HL-60 (cell line): ENCODE data around the gene DBNL.

Source experiments
- DNase-seq, 2 experiments: peaks; one replicate each; pipeline ENCODE4 v3.0.0-alpha.2; 2010 to 2020; ENCODE audit warnings: low read depth in 1 of 2, low spot score in 1 of 2
- H3K27ac ChIP-seq: fragments of 250-450 bp; sonication (Bioruptor Pico); replicated peaks from 2 replicates; pipeline ENCODE4 v1.5.1; 2020; ENCODE audit warnings: mild to moderate bottlenecking, moderate library complexity
- H3K27me3 ChIP-seq: fragments of 250-450 bp; sonication (Bioruptor Pico); 2 replicates; pipeline ENCODE4 v1.5.1; 2021; ENCODE audit warnings: mild to moderate bottlenecking, moderate library complexity; ENCODE audit not compliant: insufficient read depth, poor library complexity, severe bottlenecking
- H3K4me3 ChIP-seq: replicated peaks from 2 replicates; pipeline ENCODE4 v1.5.1; 2011; ENCODE audit warnings: mild to moderate bottlenecking, control low read depth, low read length; ENCODE audit not compliant: insufficient read depth
- GABPA ChIP-seq: IDR thresholded peaks from 2 replicates; pipeline ENCODE4 v1.6.1; 2012; ENCODE audit warnings: low read depth
- POLR2AphosphoS5 ChIP-seq: IDR thresholded peaks from 2 replicates; pipeline ENCODE4 v1.6.1; 2012; ENCODE audit warnings: low read depth
- SPI1 ChIP-seq: IDR thresholded peaks from 2 replicates; pipeline ENCODE4 v1.6.1; 2012; ENCODE audit warnings: low read depth, mild to moderate bottlenecking, borderline replicate concordance
- TF ChIP-seq, protein P1 (sequence below): IDR thresholded peaks from 2 replicates; pipeline ENCODE4 v1.6.1; 2012; ENCODE audit warnings: low read depth; ENCODE audit not compliant: insufficient replicate concordance
- TF ChIP-seq, protein P2 (sequence below): IDR thresholded peaks from one replicate; pipeline ENCODE4 v1.5.1; 2011; ENCODE audit warnings: low read length, control low read depth, inconsistent platforms; ENCODE audit not compliant: insufficient read depth

DBNL gene

GRCh38 chr7:44062903-44063295, 18.4 kb downstream of the DBNL start:
- Histone ChIP-seq H3K4me3 (no peak overlapping the region), H3K27ac (no peak overlapping the region), H3K27me3 (no peaks in the 10 kb centered on the region)
- DNase-seq, result no peak
- TF ChIP-seq, protein P1, sequence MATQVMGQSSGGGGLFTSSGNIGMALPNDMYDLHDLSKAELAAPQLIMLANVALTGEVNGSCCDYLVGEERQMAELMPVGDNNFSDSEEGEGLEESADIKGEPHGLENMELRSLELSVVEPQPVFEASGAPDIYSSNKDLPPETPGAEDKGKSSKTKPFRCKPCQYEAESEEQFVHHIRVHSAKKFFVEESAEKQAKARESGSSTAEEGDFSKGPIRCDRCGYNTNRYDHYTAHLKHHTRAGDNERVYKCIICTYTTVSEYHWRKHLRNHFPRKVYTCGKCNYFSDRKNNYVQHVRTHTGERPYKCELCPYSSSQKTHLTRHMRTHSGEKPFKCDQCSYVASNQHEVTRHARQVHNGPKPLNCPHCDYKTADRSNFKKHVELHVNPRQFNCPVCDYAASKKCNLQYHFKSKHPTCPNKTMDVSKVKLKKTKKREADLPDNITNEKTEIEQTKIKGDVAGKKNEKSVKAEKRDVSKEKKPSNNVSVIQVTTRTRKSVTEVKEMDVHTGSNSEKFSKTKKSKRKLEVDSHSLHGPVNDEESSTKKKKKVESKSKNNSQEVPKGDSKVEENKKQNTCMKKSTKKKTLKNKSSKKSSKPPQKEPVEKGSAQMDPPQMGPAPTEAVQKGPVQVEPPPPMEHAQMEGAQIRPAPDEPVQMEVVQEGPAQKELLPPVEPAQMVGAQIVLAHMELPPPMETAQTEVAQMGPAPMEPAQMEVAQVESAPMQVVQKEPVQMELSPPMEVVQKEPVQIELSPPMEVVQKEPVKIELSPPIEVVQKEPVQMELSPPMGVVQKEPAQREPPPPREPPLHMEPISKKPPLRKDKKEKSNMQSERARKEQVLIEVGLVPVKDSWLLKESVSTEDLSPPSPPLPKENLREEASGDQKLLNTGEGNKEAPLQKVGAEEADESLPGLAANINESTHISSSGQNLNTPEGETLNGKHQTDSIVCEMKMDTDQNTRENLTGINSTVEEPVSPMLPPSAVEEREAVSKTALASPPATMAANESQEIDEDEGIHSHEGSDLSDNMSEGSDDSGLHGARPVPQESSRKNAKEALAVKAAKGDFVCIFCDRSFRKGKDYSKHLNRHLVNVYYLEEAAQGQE, result no peak
- no peak for TF ChIP-seq SPI1
- TF ChIP-seq, protein P2, sequence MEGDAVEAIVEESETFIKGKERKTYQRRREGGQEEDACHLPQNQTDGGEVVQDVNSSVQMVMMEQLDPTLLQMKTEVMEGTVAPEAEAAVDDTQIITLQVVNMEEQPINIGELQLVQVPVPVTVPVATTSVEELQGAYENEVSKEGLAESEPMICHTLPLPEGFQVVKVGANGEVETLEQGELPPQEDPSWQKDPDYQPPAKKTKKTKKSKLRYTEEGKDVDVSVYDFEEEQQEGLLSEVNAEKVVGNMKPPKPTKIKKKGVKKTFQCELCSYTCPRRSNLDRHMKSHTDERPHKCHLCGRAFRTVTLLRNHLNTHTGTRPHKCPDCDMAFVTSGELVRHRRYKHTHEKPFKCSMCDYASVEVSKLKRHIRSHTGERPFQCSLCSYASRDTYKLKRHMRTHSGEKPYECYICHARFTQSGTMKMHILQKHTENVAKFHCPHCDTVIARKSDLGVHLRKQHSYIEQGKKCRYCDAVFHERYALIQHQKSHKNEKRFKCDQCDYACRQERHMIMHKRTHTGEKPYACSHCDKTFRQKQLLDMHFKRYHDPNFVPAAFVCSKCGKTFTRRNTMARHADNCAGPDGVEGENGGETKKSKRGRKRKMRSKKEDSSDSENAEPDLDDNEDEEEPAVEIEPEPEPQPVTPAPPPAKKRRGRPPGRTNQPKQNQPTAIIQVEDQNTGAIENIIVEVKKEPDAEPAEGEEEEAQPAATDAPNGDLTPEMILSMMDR, result no peak
- no peak for TF ChIP-seq GABPA
- no peak for TF ChIP-seq POLR2AphosphoS5

GRCh38 chr7:44063547-44063893, 19.0 kb downstream of the DBNL start:
- H3K27ac ChIP-seq, result no peak overlapping the region
- no peaks in the 10 kb centered on the region for H3K27me3 ChIP-seq
- no peak for DNase-seq
- TF ChIP-seq, protein P2, result no peak
- TF ChIP-seq POLR2AphosphoS5 (no peak), SPI1 (no peak), GABPA (no peak)
- TF ChIP-seq, protein P1, result no peak
- H3K4me3 ChIP-seq, result no peak overlapping the region

GRCh38 chr7:44063894-44064651, 19.6 kb downstream of the DBNL start:
- H3K27me3 ChIP-seq, result no peaks in the 10 kb centered on the region
- no peak overlapping the region for H3K27ac ChIP-seq
- TF ChIP-seq GABPA (no peak), SPI1 (no peak), POLR2AphosphoS5 (0 out of 2 replicates have a peak, but pooled peaks have one; percentile 22)
- TF ChIP-seq, protein P1, result peak; percentile 47
- TF ChIP-seq, protein P2, result no peak
- DNase-seq, result no peak
- no peak overlapping the region for H3K4me3 ChIP-seq
